Measurements from ENCODE around the gene RAN. TPM values are rescaled to one million over a fixed set of nuclear protein-coding genes. Genes with fewer than 3 reads are reported as not detected.
"Not testable (repeated sequence)": the region's sequence is repeated elsewhere in the genome, so short reads cannot be mapped to it uniquely, and the experiment has no call there.

Gene RAN
- total RNA-seq, 1 experiment from 2014 or later: 1,467 TPM

GRCh38 chr12:130839770-130840404, 32.0 kb upstream of the RAN start:
- Mint-ChIP-seq H3K9me3 (ENCODE audit: unreplicated experiment) (no peaks in the 10 kb centered on the region), H3K27me3 (ENCODE audit: insufficient read depth, unreplicated experiment) (no peaks in the 10 kb centered on the region), H3K4me1 (ENCODE audit: insufficient read depth, unreplicated experiment) (peaks cover 16% of the 10 kb centered on the region), H3K36me3 (ENCODE audit: insufficient read depth, unreplicated experiment) (peaks cover 7% of the 10 kb centered on the region), H3K27ac (ENCODE audit: low read depth, unreplicated experiment) (no peak overlapping the region), H3K4me3 (ENCODE audit: unreplicated experiment) (peak overlapping the region; percentile 68)
- no TSS peak for BruUV-seq (replicated peaks)
- TF ChIP-seq CTCF (IDR thresholded peaks at IDR 0.05; ENCODE audit: unreplicated experiment): no peak
- ChIA-PET POLR2A (interaction anchor here (1.0 kb wide), 1 partner anchor 31 kb away, joined by 3 read pairs; no protein-coding TSS in a partner anchor), CTCF (interaction anchor here (0.6 to 1.6 kb wide), 6 partner anchors 9 to 604 kb away, joined by 3 to 5 read pairs (median 3); no protein-coding TSS in a partner anchor)
- no peak for DNase-seq (ENCODE audit: unreplicated experiment)
- intact Hi-C loops (cut with micrococcal nuclease): loop anchor here (1.0 kb wide), 1 partner anchor 31 kb away; no protein-coding TSS in a partner anchor

- BruUV-seq (replicated peaks): no TSS peak
- CTCF ChIA-PET: interaction anchor here (0.5 to 1.3 kb wide), 2 partner anchors 9 to 26 kb away, joined by 3 to 5 read pairs; no protein-coding TSS in a partner anchor
- TF ChIP-seq CTCF (IDR thresholded peaks at IDR 0.05; ENCODE audit: unreplicated experiment): no peak
These were observed 25.5 kb upstream of the RAN start for GRCh38 chr12:130846369-130846768.

GRCh38 chr12:130847112-130847511, 24.8 kb upstream of the RAN start:
- DNase-seq (ENCODE audit: unreplicated experiment): no peak
- no peak for TF ChIP-seq CTCF (IDR thresholded peaks at IDR 0.05; ENCODE audit: unreplicated experiment)
- Mint-ChIP-seq H3K9me3 (ENCODE audit: unreplicated experiment) (no peaks in the 10 kb centered on the region), H3K4me3 (ENCODE audit: unreplicated experiment) (no peak overlapping the region), H3K27ac (ENCODE audit: low read depth, unreplicated experiment) (no peak overlapping the region), H3K4me1 (ENCODE audit: insufficient read depth, unreplicated experiment) (peaks cover 5% of the 10 kb centered on the region), H3K27me3 (ENCODE audit: insufficient read depth, unreplicated experiment) (no peaks in the 10 kb centered on the region), H3K36me3 (ENCODE audit: insufficient read depth, unreplicated experiment) (no peaks in the 10 kb centered on the region)
- intact Hi-C loops (cut with micrococcal nuclease): no loop called here
- ChIA-PET CTCF (no interaction called here), POLR2A (no interaction called here)
- BruUV-seq (replicated peaks): no TSS peak

More at GRCh38 chr12:130846369-130846768, 25.5 kb upstream of the RAN start:
- DNase-seq (ENCODE audit: unreplicated experiment): no peak
- no peaks in the 10 kb centered on the region for H3K27me3 Mint-ChIP-seq (ENCODE audit: insufficient read depth, unreplicated experiment)
- H3K9me3 Mint-ChIP-seq (ENCODE audit: unreplicated experiment): no peaks in the 10 kb centered on the region
- peaks cover 5% of the 10 kb centered on the region for H3K4me1 Mint-ChIP-seq (ENCODE audit: insufficient read depth, unreplicated experiment)
- no peaks in the 10 kb centered on the region for H3K36me3 Mint-ChIP-seq (ENCODE audit: insufficient read depth, unreplicated experiment)
- H3K4me3 Mint-ChIP-seq (ENCODE audit: unreplicated experiment): no peak overlapping the region
- H3K27ac Mint-ChIP-seq (ENCODE audit: low read depth, unreplicated experiment): no peak overlapping the region
- intact Hi-C loops (cut with micrococcal nuclease): no loop called here
- POLR2A ChIA-PET: no interaction called here

GRCh38 chr12:130848105-130848504, 23.8 kb upstream of the RAN start:
- CTCF ChIA-PET; intact Hi-C loops (cut with micrococcal nuclease); BruUV-seq (replicated peaks); H3K36me3 Mint-ChIP-seq (ENCODE audit: insufficient read depth, unreplicated experiment); H3K4me1 Mint-ChIP-seq (ENCODE audit: insufficient read depth, unreplicated experiment); H3K9me3 Mint-ChIP-seq (ENCODE audit: unreplicated experiment); H3K4me3 Mint-ChIP-seq (ENCODE audit: unreplicated experiment); DNase-seq (ENCODE audit: unreplicated experiment); POLR2A ChIA-PET; H3K27me3 Mint-ChIP-seq (ENCODE audit: insufficient read depth, unreplicated experiment); H3K27ac Mint-ChIP-seq (ENCODE audit: low read depth, unreplicated experiment): not testable (repeated sequence)

GRCh38 chr12:130848785-130849305, 23.0 kb upstream of the RAN start:
- DNase-seq (ENCODE audit: unreplicated experiment); H3K4me3 Mint-ChIP-seq (ENCODE audit: unreplicated experiment); H3K27me3 Mint-ChIP-seq (ENCODE audit: insufficient read depth, unreplicated experiment); H3K27ac Mint-ChIP-seq (ENCODE audit: low read depth, unreplicated experiment); H3K36me3 Mint-ChIP-seq (ENCODE audit: insufficient read depth, unreplicated experiment); BruUV-seq (replicated peaks); H3K9me3 Mint-ChIP-seq (ENCODE audit: unreplicated experiment); POLR2A ChIA-PET; intact Hi-C loops (cut with micrococcal nuclease); H3K4me1 Mint-ChIP-seq (ENCODE audit: insufficient read depth, unreplicated experiment): not testable (repeated sequence)
- CTCF ChIA-PET: interaction anchor here (0.5 kb wide), 1 partner anchor 1604 kb away, joined by 3 read pairs; no protein-coding TSS in a partner anchor
